Activated B cell treated with CpG ODN at 0.5 μM for 24 hours (primary cell): ENCODE data around the gene EVI5L. TPM values are rescaled to one million over a fixed set of nuclear protein-coding genes. Genes with fewer than 3 reads are reported as not detected.

Experiments used
- ATAC-seq: fragments of 200-7000 bp; cut with Tn5 transposase; one replicate; pipeline ENCODE4 v1.10.0; 2021; ENCODE audit warnings: low read depth, mild to moderate bottlenecking, moderate library complexity
- CTCF ChIA-PET: fragments of 350-600 bp; sonication (Branson Sonifier 250); formaldehyde crosslinking; loops from one replicate; lab custom pipeline; 2021; ENCODE audit warnings: antibody characterized with exemption; lab: Charles Lee
- POLR2A ChIA-PET: fragments of 350-600 bp; sonication (Branson Sonifier 250); formaldehyde crosslinking; loops from one replicate; lab custom pipeline; 2021; ENCODE audit warnings: antibody characterized with exemption; lab: Charles Lee
- DNase-seq: peaks from one replicate; pipeline ENCODE4 v3.0.0; 2022
- H3K27ac Mint-ChIP-seq: one replicate; pipeline ENCODE4 v1.8.0; 2020; ENCODE audit warnings: mixed read lengths
- H3K27me3 Mint-ChIP-seq: one replicate; pipeline ENCODE4 v1.8.0; 2021; ENCODE audit warnings: mixed read lengths
- H3K36me3 Mint-ChIP-seq: one replicate; pipeline ENCODE4 v1.8.0; 2021; ENCODE audit warnings: low read depth, mixed read lengths
- H3K4me1 Mint-ChIP-seq: one replicate; pipeline ENCODE4 v1.8.0; 2021; ENCODE audit warnings: mixed read lengths
- H3K4me3 Mint-ChIP-seq: one replicate; pipeline ENCODE4 v1.8.0; 2020; ENCODE audit warnings: mild to moderate bottlenecking, mixed read lengths
- H3K9me3 Mint-ChIP-seq: one replicate; pipeline ENCODE4 v1.8.0; 2020; ENCODE audit warnings: mixed read lengths
- CTCF ChIP-seq: fragments of 200-600 bp; IDR thresholded peaks from one replicate; pipeline ENCODE4 v1.8.0; 2022; ENCODE audit warnings: antibody characterized with exemption, mild to moderate bottlenecking
- intact Hi-C: fragments of 100-400 bp; cut with micrococcal nuclease; formaldehyde crosslinking; loops from one replicate; pipeline ENCODE4 v1.15.1; 2024
- total RNA-seq: library from RNA; stranded (reverse); gene quantifications from 2 replicates; pipeline ENCODE4 v1.2.3, GENCODE V29; 2022

Gene EVI5L
- total RNA-seq, 1 donor from 2014 or later, result 12.8 TPM

GRCh38 chr19:7913652-7914051 is 83.6 kb downstream of the EVI5L start:
- ATAC-seq (no peak), DNase-seq (no peak)
- no peak for TF ChIP-seq CTCF
- Mint-ChIP-seq H3K36me3 (peaks cover 31% of the 10 kb centered on the region), H3K4me3 (no peak overlapping the region), H3K4me1 (peaks cover 22% of the 10 kb centered on the region), H3K27ac (no peak overlapping the region), H3K9me3 (no peaks in the 10 kb centered on the region), H3K27me3 (peaks cover 18% of the 10 kb centered on the region)
- CTCF ChIA-PET, result interaction anchor here (0.5 kb wide), 1 partner anchor 350 kb away, joined by 3 read pairs; no protein-coding TSS in a partner anchor
- intact Hi-C loops, result no loop called here
- POLR2A ChIA-PET, result no interaction called here

- DNase-seq, result no peak
- CTCF ChIA-PET, result interaction anchor here (1.0 kb wide), 1 partner anchor 346 kb away, joined by 3 read pairs; no protein-coding TSS in a partner anchor
- H3K4me3 Mint-ChIP-seq, result no peak overlapping the region
Measured at GRCh38 chr19:7914099-7914498, 84.1 kb downstream of the EVI5L start.

More at GRCh38 chr19:7914099-7914498, 84.1 kb downstream of the EVI5L start:
- H3K27me3 Mint-ChIP-seq, result peaks cover 18% of the 10 kb centered on the region
- intact Hi-C loops, result no loop called here
- no peak for ATAC-seq
- H3K4me1 Mint-ChIP-seq, result peaks cover 22% of the 10 kb centered on the region
- TF ChIP-seq CTCF, result no peak
- POLR2A ChIA-PET, result interaction anchor here (1.0 kb wide), 1 partner anchor 10 kb away, joined by 3 read pairs; the partner anchor contains the start of gene MAP2K7
- no peak overlapping the region for H3K27ac Mint-ChIP-seq
- peaks cover 31% of the 10 kb centered on the region for H3K36me3 Mint-ChIP-seq
- H3K9me3 Mint-ChIP-seq, result no peaks in the 10 kb centered on the region

Other genes with a start within 250 kb of the EVI5L start
- gene CAMSAP3, start 234.4 kb upstream of the EVI5L start, total RNA-seq, result 0.64 and 0.80 TPM in 2 replicates
- gene XAB2, start 200.7 kb upstream of the EVI5L start, total RNA-seq, result 47.4 and 51.8 TPM in 2 replicates
- gene PET100, start 200.4 kb upstream of the EVI5L start, total RNA-seq, result 109 and 123 TPM in 2 replicates
- 2.1 and 2.8 TPM in 2 replicates for gene PCP2, start 196.5 kb upstream of the EVI5L start, total RNA-seq
- 147 and 176 TPM in 2 replicates for gene STXBP2, start 193.1 kb upstream of the EVI5L start, total RNA-seq
- not detected in 2 replicates for gene RETN, start 161.2 kb upstream of the EVI5L start, total RNA-seq
- not detected in 2 replicates for gene MCEMP1, start 153.1 kb upstream of the EVI5L start, total RNA-seq
- gene TRAPPC5, start 149.4 kb upstream of the EVI5L start, total RNA-seq, result 110 and 123 TPM in 2 replicates
- 191 and 193 TPM in 2 replicates for gene FCER2, start 128.1 kb upstream of the EVI5L start, total RNA-seq
- gene CLEC4G, start 98.1 kb upstream of the EVI5L start, total RNA-seq, result 0.55 and 0.78 TPM in 2 replicates
- 0.11 and 0.24 TPM in 2 replicates for gene CD209, start 82.7 kb upstream of the EVI5L start, total RNA-seq
- 1.3 and 2.0 TPM in 2 replicates for gene CLEC4M, start 67.0 kb upstream of the EVI5L start, total RNA-seq
- gene PRR36, start 44.2 kb downstream of the EVI5L start, total RNA-seq, result not detected in 2 replicates
- gene LRRC8E, start 58.3 kb downstream of the EVI5L start, total RNA-seq, result not detected in 2 replicates
- gene MAP2K7, start 73.7 kb downstream of the EVI5L start, total RNA-seq, result 46.3 and 52.8 TPM in 2 replicates
- gene TGFBR3L, start 84.6 kb downstream of the EVI5L start, total RNA-seq, result not detected in 2 replicates
- 14.4 and 15.3 TPM in 2 replicates for gene SNAPC2, start 90.1 kb downstream of the EVI5L start, total RNA-seq
- not detected in 2 replicates for gene CTXN1, start 95.9 kb downstream of the EVI5L start, total RNA-seq
- 78.4 and 92.5 TPM in 2 replicates for gene TIMM44, start 113.4 kb downstream of the EVI5L start, total RNA-seq
- gene ELAVL1, start 175.4 kb downstream of the EVI5L start, total RNA-seq, result 83.5 and 87.1 TPM in 2 replicates
- gene CCL25, start 222.5 kb downstream of the EVI5L start, total RNA-seq, result not detected in 2 replicates